Neural progenitor cell (in vitro differentiated cells): Measurements from ENCODE around the gene GIGYF1.

Experiments used
- CTCF ChIP-seq: fragments of 200-600 bp; sonication (generic); IDR thresholded peaks from 2 replicates; pipeline ENCODE4 v1.5.1; 2017; ENCODE audit warnings: antibody characterized with exemption, mild to moderate bottlenecking
- EZH2 ChIP-seq: fragments of 200-600 bp; sonication (generic); IDR thresholded peaks from 2 replicates; pipeline ENCODE4 v1.6.1; 2017; ENCODE audit warnings: antibody characterized with exemption, mild to moderate bottlenecking, moderate library complexity
- EZH2phosphoT487 ChIP-seq: fragments of 200-600 bp; sonication (generic); IDR thresholded peaks from 2 replicates; pipeline ENCODE4 v1.6.1; 2017; ENCODE audit warnings: antibody characterized with exemption

- no peak for TF ChIP-seq EZH2
- TF ChIP-seq CTCF: no peak
- no peak for TF ChIP-seq EZH2phosphoT487
These were observed 2.1 kb upstream of the GIGYF1 start for GRCh38 chr7:100696123-100696521.
